22Rv1 (cell line): ENCODE results near the gene VIPR2.

Experiments
- CTCF ChIP-seq: fragments of 450-650 bp; IDR thresholded peaks from 2 replicates; pipeline ENCODE4 v1.5.1; 2017; ENCODE audit warnings: mild to moderate bottlenecking
- ZFX ChIP-seq: fragments of 450-650 bp; IDR thresholded peaks from 2 replicates; pipeline ENCODE4 v1.6.1; 2017; ENCODE audit warnings: antibody characterized with exemption, borderline replicate concordance

- no peak for TF ChIP-seq CTCF
- TF ChIP-seq ZFX = no peak
Observed at GRCh38 chr7:159099711-159100231, 44.9 kb downstream of the VIPR2 start.
